ENCODE measurements around the gene ERCC6L.

Gene ERCC6L, protein sequence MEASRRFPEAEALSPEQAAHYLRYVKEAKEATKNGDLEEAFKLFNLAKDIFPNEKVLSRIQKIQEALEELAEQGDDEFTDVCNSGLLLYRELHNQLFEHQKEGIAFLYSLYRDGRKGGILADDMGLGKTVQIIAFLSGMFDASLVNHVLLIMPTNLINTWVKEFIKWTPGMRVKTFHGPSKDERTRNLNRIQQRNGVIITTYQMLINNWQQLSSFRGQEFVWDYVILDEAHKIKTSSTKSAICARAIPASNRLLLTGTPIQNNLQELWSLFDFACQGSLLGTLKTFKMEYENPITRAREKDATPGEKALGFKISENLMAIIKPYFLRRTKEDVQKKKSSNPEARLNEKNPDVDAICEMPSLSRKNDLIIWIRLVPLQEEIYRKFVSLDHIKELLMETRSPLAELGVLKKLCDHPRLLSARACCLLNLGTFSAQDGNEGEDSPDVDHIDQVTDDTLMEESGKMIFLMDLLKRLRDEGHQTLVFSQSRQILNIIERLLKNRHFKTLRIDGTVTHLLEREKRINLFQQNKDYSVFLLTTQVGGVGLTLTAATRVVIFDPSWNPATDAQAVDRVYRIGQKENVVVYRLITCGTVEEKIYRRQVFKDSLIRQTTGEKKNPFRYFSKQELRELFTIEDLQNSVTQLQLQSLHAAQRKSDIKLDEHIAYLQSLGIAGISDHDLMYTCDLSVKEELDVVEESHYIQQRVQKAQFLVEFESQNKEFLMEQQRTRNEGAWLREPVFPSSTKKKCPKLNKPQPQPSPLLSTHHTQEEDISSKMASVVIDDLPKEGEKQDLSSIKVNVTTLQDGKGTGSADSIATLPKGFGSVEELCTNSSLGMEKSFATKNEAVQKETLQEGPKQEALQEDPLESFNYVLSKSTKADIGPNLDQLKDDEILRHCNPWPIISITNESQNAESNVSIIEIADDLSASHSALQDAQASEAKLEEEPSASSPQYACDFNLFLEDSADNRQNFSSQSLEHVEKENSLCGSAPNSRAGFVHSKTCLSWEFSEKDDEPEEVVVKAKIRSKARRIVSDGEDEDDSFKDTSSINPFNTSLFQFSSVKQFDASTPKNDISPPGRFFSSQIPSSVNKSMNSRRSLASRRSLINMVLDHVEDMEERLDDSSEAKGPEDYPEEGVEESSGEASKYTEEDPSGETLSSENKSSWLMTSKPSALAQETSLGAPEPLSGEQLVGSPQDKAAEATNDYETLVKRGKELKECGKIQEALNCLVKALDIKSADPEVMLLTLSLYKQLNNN

DNA sequence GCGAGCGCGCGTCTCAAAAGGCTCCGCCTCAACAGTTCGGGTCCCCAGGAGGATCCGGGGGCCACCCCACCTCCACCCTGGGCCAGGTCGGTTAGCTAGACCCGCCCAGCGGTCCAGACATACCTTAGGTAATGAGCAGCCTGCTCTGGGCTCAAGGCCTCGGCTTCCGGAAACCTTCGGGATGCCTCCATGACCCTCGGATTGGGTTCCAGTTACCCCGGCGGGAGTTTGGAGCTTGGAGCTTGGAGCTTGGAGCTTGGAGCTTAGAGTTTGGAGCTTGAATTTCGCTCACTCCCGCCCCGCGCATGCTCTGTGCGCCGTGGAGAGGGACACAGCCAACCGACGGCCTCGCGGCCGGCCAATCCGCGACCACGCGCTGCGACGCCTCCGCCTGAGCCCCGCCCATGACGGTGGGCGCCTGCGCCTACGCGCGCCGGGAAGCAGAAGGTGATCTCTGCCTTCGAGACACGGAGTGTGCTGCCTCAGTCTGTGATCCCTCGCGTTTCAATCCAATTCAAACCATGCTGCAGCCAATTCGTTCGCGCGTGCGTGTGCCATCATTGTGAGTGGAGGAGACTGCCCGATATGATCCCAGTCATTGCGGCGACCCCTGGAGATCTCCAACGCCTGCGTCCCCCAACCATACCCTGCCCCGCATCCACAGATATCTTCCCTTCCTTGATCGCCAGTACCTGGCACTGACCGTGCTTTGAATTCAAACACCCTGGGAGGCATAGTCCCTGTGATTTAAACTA is at the start of gene ERCC6L:
Gene ERCC6L (minus strand): TSS at position 307 of the 755 bp plus-strand sequence. CDS start 116 bp downstream, at position 191.
- DNase-seq (ENCODE audit: low spot score) = peak; percentile 88

DNA sequence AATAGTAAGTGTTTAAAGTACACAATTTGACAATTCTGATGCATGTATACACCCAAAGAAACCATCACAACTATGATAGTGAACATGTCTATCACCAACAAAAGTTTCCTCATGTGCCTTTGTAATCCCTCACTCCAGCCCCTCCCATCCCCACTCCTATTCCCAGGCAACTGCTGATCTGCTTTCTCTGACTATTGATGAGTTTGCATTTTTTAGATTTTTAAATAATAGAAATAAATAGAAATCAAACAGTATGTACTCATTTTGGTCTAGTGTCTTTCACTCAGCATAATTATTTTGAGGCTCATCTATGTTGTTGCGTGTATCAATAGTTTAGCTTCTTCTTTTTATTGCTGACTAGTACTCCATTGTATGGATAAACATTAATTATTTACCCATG is 43.5 kb upstream of the ERCC6L start:
- no peak for DNase-seq (ENCODE audit: low spot score)

DNA sequence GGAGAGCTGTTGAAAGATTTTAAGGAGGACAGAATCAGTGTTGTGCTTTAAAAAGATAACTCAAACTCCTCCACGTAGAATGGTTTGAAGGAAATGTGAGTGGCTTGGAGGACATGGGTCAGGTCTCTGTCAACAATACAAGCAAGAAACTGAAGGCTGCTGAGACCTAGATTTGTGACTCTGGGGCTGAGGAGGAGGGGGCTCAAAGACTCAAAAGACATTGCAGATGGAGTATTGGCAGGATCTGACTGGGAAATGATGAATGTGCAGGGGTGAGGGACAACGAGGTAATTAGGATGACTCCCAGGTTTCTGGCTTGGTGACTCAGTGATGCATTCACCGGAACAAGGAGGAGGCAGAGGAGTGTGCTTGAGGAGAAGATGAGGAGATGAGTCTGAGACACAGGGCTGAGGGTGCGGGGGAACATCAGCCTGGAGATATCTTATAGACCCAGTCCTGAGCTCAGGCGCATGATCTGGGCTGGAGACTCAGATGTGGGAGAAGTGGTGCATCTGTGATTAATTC is 41.6 kb upstream of the ERCC6L start:
- no peak for DNase-seq (ENCODE audit: low spot score)

DNA sequence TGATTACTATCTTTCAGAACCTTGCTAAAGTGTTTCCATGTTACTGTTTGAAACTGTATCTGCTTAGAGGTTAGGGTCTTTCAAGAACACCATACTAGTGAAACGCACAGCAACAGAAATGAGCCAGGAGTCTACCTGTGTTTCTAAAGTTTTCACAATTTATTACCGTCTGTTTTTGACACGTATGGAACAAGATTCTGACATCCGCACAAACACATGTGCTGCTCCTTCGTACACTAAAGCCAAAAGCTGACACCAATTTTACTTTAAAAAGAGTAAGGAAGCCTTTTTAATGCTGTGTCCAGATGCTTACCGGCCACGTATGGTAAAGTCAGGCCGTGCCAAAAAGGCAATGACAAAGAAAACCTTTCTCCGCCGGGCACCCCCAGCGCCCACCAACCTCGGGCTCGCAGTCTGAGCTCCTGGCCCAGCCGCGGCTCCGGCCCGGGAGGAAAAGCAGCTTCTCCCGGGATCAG is 37.7 kb upstream of the ERCC6L start:
- no peak for DNase-seq (ENCODE audit: low spot score)

DNA sequence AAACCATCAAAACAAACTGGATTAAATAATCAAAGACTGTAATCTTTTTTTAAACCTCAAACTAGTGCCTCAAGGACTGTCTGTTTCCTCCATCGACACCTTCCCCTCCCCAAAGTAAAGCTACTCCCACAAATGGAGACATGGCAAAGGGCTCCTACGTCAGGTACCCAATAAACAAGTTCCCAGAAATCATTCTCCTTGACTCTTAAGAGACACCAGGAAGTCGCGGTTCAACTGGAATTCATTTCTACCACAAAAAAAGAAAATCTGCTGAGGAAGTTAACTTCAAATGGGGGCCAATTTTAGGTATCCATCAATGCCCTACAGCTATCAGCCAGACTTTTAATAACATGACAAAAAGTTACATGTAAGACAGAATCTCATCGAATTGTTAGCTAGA is 35.7 kb upstream of the ERCC6L start:
- no peak for DNase-seq (ENCODE audit: low spot score)

DNA sequence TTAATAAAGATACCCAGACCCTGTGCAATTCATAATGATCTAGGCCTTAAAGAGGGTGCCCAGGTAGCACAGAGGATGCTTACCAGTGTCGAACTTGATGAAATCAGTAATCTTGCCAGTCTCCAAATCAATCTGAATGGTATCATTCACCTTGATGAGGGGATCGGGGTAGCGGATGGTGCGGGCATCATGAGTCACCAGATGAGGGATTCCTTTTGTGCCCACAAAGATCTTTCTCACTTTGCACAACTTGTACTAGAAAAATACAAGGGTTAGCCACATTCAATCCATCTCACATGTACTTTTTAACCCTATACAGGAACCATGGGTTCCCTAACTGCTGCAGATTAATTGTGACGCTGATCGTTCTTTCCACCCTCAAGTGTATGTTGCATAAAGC is 34.9 kb upstream of the ERCC6L start:
- no peak for DNase-seq (ENCODE audit: low spot score)

DNA sequence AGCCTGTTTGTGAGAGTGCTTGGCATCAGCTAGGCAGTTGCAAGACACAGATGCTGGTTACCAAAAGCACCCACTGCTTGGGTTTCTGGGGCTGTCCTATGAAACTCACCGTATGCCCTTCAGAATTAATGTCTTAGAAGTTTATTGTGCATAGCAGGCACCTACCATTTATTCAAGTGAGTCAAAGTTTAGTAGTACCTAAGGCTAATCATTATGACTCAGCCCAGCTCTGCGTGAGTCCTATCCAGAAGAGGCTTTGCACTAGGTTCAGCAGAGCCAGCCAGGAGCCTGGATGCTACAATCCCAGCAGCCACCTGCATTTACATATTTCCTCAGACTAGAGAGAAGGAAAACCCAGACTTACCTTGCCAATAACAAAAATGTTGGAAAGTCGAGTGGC is 34.0 kb upstream of the ERCC6L start:
- DNase-seq (ENCODE audit: low spot score) = no peak

DNA sequence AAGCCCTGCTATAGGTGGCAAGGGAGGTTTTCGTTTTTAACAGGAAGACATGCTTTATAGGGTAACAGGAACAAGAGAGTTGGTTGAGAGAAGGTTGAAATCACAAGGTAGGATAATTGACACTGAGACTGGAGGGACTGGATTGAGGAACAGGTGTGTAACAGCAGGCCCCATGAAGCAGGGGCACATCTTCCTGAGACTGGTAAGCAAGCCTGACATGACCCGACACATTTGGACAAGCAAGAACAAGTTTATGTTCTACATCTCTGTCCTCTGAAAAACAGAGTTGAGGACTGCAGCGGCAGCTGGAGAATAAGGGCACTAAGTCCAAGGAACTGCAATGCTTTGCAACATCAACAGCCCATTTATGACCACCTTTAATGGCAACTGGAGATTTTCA is 33.0 kb upstream of the ERCC6L start:
- no peak for DNase-seq (ENCODE audit: low spot score)

DNA sequence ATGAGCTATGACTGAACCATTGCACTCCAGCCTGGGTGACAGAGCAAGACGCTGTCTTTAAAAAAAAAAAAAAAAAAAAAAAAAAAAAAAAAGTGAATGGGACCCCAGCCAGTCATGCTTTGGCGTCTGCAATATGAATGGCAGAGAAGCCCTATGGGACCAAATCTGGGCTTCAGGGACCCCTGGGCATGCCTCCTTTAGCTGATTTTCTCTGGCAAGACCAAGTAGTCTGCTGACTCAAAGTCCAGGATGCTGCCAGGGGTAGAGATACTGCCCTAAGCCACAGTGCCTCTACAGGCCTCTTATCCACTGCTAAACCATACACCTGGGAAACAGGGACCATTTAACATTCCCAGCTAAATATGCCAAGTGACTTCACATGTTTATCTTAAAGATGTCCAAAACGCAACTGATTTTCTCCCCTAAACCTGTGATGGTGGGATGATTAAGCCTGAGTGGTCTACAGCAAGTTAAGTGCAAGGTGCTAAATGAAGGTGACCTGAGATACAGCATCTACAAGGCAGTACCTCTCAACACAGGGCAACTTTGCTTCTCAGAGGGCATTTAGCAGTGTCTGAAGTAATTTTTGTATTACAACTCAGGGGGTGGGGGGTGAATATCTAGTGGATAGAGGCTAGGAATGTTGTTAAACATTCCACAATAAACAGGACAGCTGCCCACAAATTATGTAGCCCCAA is 32.4 kb upstream of the ERCC6L start:
- DNase-seq (ENCODE audit: low spot score) = no peak

DNA sequence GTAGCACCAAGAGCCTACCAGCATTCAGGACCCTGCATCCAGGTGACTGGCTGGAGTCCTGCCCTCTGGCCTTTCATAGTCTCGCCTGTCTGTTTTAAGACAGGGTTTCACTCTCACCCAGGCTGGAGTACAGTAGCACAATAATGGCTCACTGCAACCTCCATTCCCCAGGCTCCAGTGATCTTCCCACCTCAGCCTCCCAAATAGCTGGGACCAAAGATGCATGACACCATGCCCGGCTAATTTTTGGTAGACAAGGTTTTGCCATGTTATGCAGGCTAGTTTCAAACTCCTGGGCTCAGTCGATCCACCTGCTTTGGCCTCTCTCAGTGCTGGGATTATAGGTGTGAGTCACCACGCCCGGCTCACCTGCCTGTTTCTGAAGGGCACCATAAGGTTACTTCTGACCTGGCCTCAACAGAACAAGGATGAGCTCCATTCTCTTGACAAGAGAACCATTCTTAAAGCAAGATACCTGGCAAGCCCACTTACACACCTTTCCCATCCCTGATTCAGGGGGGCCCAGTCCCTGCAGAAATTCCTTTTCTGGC is 31.6 kb upstream of the ERCC6L start:
- DNase-seq (ENCODE audit: low spot score) = no peak

DNA sequence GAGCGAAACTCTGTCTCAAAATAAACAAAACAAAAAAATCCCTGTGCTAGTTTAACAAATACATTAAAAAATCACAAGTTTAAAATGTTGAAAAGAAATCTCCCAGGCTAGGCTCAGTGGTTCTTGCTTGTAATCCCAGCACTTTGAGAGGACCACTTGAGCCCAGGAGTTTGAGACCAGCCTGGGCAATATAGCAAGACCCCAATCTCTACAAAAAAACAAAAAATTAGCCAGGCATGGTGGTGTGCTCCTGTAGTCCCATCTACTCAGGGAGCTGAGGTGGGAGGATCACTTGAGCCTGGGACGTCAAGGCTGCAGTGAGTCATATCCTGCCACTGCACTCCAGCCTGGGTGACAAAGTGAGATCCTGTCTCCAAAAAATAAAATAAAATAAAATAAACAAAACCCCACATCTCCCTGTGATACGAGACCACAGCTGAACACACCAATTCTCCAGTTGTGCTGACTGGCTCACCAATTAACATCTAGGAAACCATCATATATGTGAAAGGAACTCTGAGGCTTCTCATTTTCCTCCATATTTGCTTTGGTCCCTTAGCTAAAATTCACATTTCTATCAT is 30.9 kb upstream of the ERCC6L start:
- DNase-seq (ENCODE audit: low spot score) = no peak

DNA sequence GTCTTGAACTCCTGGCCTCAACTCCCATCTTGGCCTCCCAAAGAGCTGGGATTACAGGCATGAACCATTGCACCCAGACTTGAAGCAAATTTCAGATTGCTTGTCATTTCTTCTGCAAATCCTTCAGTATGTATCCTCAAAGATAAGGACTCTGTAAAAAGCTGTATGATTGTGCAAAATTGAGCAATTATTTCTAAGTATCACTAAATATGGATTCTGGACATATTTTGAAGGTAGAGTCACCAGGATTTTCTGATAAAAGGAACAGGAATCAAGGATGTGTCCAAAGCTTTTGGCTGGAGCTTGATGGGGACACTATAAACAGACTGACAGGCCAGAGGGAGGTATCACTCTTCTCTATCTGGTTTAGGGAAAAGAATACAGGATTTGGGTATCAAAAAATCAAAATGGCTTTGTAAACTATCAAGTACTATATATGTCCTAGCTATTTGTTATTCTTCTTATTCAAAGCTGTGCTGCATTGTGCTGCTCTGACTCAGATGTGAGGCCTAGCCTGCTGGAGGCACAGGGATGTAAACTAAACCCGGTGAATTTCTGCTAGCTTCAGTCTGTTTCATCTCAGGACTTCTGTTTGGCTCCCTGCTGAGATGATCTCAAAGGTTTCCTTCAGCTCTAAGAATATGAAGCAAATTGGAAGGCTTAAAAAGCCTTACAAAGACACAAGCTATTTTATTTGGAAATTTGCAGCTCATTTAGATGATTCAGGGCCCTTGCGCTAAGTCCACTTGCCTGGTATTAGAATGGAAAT is 30.0 kb upstream of the ERCC6L start:
- peak; percentile 28 for DNase-seq (ENCODE audit: low spot score)

DNA sequence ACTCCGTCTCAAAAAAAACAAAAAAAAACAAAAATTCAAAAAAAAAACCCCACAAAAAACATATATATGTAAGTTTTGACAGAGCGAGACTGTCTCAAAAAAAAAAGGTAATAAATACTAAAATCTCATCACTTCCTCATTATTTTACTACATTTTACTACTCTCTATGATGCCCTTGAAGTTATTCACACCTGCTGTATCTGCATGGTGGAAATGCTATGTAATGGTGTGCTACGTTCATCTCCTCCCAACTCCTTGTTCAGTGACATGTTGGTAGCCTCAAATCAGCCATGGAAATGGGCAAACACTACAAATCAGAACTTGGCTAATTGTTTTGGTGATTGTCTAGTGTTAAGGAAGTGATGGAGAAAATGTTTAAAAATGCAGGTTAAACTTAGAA is 26.4 kb upstream of the ERCC6L start:
- DNase-seq (ENCODE audit: low spot score) = no peak

DNA sequence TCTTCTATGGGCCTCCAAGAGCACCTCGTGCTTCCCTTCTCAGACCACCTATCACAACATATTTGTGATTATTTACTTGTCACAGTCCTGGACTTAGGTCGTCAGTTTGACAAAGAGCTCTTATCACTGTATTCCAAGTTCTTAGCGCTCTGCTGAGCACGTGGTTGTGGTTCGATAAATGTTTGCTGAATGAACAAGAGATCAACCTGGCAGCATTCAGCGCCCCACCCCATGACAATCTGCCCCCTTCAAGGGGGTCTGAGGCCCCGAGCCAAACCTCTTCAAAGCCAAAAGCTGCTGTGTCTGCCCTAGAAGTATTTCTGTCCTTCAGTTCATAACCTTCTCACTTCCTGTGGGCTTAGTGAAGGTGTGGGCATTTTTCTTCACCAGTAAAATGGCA is 23.2 kb upstream of the ERCC6L start:
- DNase-seq (ENCODE audit: low spot score) = no peak

DNA sequence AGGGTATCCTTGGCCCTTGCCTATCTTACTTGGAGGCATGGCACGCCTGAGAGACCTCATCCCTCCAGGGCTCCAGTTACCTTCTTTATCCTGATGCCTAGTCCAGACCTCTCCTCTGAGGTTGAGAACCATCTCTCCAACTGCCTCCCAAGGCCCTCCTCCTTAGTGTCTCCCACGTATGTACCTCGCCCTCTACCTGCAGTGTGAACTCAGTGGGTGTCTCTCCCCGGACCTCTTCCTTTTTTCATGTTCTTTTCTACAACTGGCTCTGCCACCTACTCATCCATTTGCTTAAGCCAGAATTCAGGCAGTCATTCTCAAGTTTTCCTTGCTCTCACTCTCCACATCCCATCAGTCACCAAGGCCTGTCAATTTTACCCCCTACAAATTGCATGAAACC is 21.6 kb upstream of the ERCC6L start:
- DNase-seq (ENCODE audit: low spot score) = no peak

DNA sequence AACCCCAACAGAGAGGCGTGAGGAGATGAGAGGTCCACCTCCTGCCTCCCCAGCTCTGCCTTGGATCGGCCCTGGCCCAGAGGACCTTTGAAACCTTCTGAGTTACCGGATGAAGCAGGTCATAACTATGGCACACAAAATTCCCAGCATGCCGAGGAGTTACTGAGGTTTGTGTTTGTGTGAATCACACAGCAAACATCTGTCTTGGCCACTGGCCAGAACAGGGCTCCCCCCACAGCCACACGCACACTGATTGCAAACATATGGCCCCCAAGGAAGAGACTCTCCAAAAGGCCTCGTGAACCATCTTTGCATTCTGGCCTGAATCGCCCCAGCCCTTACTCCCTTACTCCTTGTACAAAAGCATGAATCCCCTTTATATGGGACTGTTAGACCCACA is 19.3 kb upstream of the ERCC6L start:
- DNase-seq (ENCODE audit: low spot score) = no peak

DNA sequence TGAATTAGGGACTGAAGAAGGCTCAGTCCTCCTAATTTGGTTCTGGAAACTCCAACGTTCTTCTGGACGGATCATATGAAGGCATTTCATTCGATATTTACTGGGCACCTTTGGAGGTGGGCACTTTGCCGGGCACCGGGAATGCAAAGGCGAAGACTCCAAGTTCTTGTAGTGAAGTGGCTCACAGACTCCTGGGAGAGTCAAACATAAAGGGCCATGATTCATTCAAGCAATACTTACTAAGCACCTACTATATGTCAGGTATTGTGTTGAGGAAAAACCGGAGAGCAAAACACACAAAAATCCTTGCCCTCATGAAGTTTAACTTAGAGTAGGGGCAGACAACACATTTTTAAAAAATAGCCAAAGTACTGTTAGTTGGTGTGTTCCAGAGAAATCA is 17.0 kb upstream of the ERCC6L start:
- no peak for DNase-seq (ENCODE audit: low spot score)

DNA sequence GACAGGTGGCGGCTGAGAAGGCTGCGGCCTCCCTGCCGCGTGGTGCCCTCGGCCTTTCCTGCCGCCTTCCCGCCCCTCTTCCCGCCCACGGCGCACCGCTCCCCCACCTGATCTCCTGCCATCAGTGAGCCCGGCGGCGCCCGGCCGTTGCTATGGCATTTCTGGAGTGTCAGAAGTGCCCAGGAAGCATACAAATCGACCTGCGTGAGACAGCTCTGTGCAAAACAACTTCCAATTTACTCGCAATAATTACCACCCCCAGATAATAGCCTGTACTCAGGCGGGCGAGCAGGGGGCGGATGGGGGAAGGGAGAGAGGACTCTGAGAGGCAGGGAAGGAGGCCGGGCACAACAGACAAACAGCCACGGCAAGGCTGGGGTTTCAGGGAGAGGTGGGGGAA is 16.6 kb upstream of the ERCC6L start:
- peak; percentile 29 for DNase-seq (ENCODE audit: low spot score)

DNA sequence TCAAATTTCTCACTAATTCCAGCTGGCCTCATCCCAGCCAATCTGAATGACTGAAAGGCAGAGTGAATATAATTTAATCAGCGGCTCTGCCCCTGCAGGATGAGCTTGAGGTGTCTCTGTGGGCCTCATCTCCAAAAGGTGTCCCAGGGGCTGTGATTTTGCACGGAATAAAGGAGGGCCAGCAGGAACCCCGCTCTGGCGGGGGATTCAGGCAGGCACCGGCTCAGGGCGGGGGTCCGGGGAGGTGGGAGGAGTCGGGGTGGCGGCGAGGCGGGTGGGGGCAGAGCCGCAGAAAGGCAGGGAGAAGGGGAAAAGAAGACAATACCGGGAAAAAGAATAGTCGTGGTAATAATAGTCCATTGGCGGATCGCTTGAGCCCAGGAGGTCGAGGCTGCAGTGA is 16.0 kb upstream of the ERCC6L start:
- no peak for DNase-seq (ENCODE audit: low spot score)

Data from Ammon's horn (tissue), 1 donor.